ENCODE results near the gene PARPBP. TPM values are rescaled to one million over a fixed set of nuclear protein-coding genes. Genes with fewer than 3 reads are reported as not detected.

The PARPBP gene
- total RNA-seq, 1 experiment from 2014 or later = 23.5 TPM

GRCh38 chr12:102172436-102172835, 52.5 kb downstream of the PARPBP start (continued):
- TF ChIP-seq REST (IDR thresholded peaks at IDR 0.05; ENCODE audit: low read depth) = no peak
- TF ChIP-seq EGR1 (IDR thresholded peaks at IDR 0.05; ENCODE audit: low read depth) = no peak
- no peak for TF ChIP-seq ZNF274 (IDR thresholded peaks at IDR 0.05; ENCODE audit: low read depth, low read length)
- no peak for TF ChIP-seq SP1 (IDR thresholded peaks at IDR 0.05; ENCODE audit: low read depth)
- TF ChIP-seq FOSL1 (IDR thresholded peaks at IDR 0.05; ENCODE audit: low read depth) = no peak
- TF ChIP-seq ZFX (IDR thresholded peaks at IDR 0.05) = no peak
- TF ChIP-seq EZH2phosphoT487 (IDR thresholded peaks at IDR 0.05; ENCODE audit: borderline replicate concordance) = no peak
- TF ChIP-seq CBX3 (IDR thresholded peaks at IDR 0.05; ENCODE audit: low read depth) = no peak
- TF ChIP-seq ELF1 (IDR thresholded peaks at IDR 0.05; ENCODE audit: borderline replicate concordance, low read depth) = no peak
- TF ChIP-seq TCF7L2 (IDR thresholded peaks at IDR 0.05; ENCODE audit: borderline replicate concordance, extremely low read depth, insufficient read depth, insufficient read length) = no peak
- TF ChIP-seq JUND (IDR thresholded peaks at IDR 0.05) = no peak
- TF ChIP-seq SRF (IDR thresholded peaks at IDR 0.05; ENCODE audit: low read depth) = no peak
- TF ChIP-seq POLR2A (IDR thresholded peaks at IDR 0.05; ENCODE audit: borderline replicate concordance, extremely low read depth, insufficient read depth, insufficient read length) = no peak
- TF ChIP-seq CEBPB (IDR thresholded peaks at IDR 0.05; ENCODE audit: low read depth) = no peak

GRCh38 chr12:102174117-102174516, 54.1 kb downstream of the PARPBP start:
- Histone ChIP-seq H3K4me1 (ENCODE audit: control insufficient read depth in 1 of 2, insufficient read depth in 2 of 2, low read length in 2 of 2) (no peaks in the 10 kb centered on the region), H3K9me2 (ENCODE audit: insufficient read depth) (no peaks in the 10 kb centered on the region), H2AFZ (ENCODE audit: low read depth, low read length, poor library complexity, severe bottlenecking) (no peak overlapping the region), H3K79me2 (ENCODE audit: insufficient read depth, low read length) (no peaks in the 10 kb centered on the region), H3K9me3 (ENCODE audit: control insufficient read depth in 1 of 2, insufficient read depth in 1 of 2, low read depth in 1 of 2, low read length in 2 of 2) (no peaks in the 10 kb centered on the region), H3K4me2 (ENCODE audit: low read length) (no peak overlapping the region), H3K27ac (ENCODE audit: low read depth, low read length) (no peak overlapping the region), H3K36me3 (ENCODE audit: control insufficient read depth in 1 of 2, insufficient read depth in 2 of 2, low read length in 2 of 2) (peaks cover 0 to 7% of the 10 kb centered on the region in 2 experiments; a peak in 2 of 4 replicates), H3K4me3 (replicated peaks in 1 of 2; ENCODE audit: low read depth in 1 of 2, low read length in 2 of 2) (no peak overlapping the region), H4K20me1 (ENCODE audit: insufficient read depth) (no peaks in the 10 kb centered on the region), H3K9ac (ENCODE audit: low read length) (no peak overlapping the region), H3K27me3 (ENCODE audit: insufficient read depth, low read length) (no peaks in the 10 kb centered on the region)
- ChIA-PET RAD21 (ENCODE audit: low non-redundant PET in 1 of 2, low total read pairs in 2 of 2, uncharacterized antibody in 2 of 2, unreplicated experiment in 2 of 2) (no interaction called here), POLR2A (no interaction called here), CTCF (no interaction called here)
- DNase-seq (ENCODE audit: low read depth, low spot score) (no peak), ATAC-seq (no peak)
- intact Hi-C loops (cut with micrococcal nuclease) = no loop called here
- no TSS peak for BruUV-seq (replicated peaks)
- TF ChIP-seq ZBTB33 (IDR thresholded peaks at IDR 0.05; ENCODE audit: extremely low read depth, insufficient replicate concordance, low read length) = no peak
- TF ChIP-seq ATF3 (IDR thresholded peaks at IDR 0.05) = no peak
- no peak for TF ChIP-seq REST (IDR thresholded peaks at IDR 0.05; ENCODE audit: low read depth)
- no peak for TF ChIP-seq CBX3 (IDR thresholded peaks at IDR 0.05; ENCODE audit: low read depth)
- no peak for TF ChIP-seq POLR2AphosphoS5 (IDR thresholded peaks at IDR 0.05; ENCODE audit: low read depth, low read length)
- no peak for TF ChIP-seq RAD21 (IDR thresholded peaks at IDR 0.05; ENCODE audit: low read depth)
- TF ChIP-seq FOSL1 (IDR thresholded peaks at IDR 0.05; ENCODE audit: low read depth) = no peak
- no peak for TF ChIP-seq CEBPB (IDR thresholded peaks at IDR 0.05; ENCODE audit: low read depth)
- no peak for TF ChIP-seq EZH2phosphoT487 (IDR thresholded peaks at IDR 0.05; ENCODE audit: borderline replicate concordance)

All from HCT116 (cell line).